ENCODE results near the gene TMEM209. TPM values are rescaled to one million over a fixed set of nuclear protein-coding genes. Genes with fewer than 3 reads are reported as not detected.

The TMEM209 gene
- total RNA-seq, 2 experiments from 2014 or later = 40.2 to 43.4 TPM

DNA sequence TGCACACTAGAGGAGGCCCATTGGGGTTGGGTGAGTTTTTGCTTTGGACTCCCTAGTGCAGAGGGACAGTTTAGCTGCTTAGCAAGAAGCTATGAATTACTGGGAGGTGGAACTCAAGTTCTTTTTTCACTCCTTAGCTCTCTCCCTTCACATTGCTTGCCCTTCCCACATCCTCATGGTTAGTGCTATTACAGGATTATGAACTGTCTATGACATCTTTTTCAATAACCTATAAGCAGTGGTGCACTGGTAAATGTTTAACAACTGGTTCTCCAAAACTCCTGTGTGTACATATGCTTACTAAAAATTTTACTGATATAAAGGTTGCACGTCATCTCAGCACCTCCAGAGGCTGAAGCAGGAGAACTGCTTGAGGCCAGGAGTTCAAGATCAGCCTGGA lies 8.6 kb upstream of the TMEM209 start:
- H3K4me1 Mint-ChIP-seq (ENCODE audit: low read depth) = no peaks in the 10 kb centered on the region
- H3K27ac Mint-ChIP-seq = no peak overlapping the region
- no peak for DNase-seq
- H3K4me3 Mint-ChIP-seq = no peak overlapping the region
- POLR2A ChIA-PET = no interaction called here
- CTCF ChIA-PET = no interaction called here
- no peak for ATAC-seq
- H3K27me3 Mint-ChIP-seq (ENCODE audit: low read depth) = peaks cover 4% of the 10 kb centered on the region
- no peaks in the 10 kb centered on the region for H3K9me3 Mint-ChIP-seq (ENCODE audit: insufficient read depth)
- no peaks in the 10 kb centered on the region for H3K36me3 Mint-ChIP-seq (ENCODE audit: low read depth)

GRCh38 chr7:130210181-130210935 lies 5.2 kb upstream of the TMEM209 start:
- H3K4me3 Mint-ChIP-seq = no peak overlapping the region
- ATAC-seq = no peak
- peaks cover 7% of the 10 kb centered on the region for H3K27me3 Mint-ChIP-seq (ENCODE audit: low read depth)
- ChIA-PET POLR2A (no interaction called here), CTCF (interaction anchor here (1.3 kb wide), 1 partner anchor 138 kb away, joined by 3 read pairs; no protein-coding TSS in a partner anchor)
- peaks cover 6% of the 10 kb centered on the region for H3K4me1 Mint-ChIP-seq (ENCODE audit: low read depth)
- H3K9me3 Mint-ChIP-seq (ENCODE audit: insufficient read depth) = no peaks in the 10 kb centered on the region
- no peaks in the 10 kb centered on the region for H3K36me3 Mint-ChIP-seq (ENCODE audit: low read depth)
- DNase-seq = no peak
- H3K27ac Mint-ChIP-seq = no peak overlapping the region

DNA sequence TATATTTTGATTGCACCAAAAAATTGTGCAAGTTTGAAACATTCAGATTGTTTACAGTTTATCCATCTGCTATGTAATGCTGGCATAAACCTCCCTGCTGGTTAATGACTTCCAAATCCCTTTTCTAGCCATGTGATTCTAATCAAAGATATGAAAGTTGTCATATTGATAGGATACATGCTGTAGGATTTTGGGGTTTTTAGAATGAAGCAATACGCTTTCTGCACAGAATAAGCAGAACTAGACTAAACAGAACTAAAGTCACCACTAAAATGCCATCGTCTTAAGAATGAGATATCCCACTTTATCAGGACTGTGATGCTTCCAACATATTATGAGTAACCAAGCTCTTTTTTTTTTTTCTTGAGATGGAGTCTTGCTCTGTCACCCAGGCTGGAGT lies 3.3 kb upstream of the TMEM209 start:
- no peaks in the 10 kb centered on the region for H3K9me3 Mint-ChIP-seq (ENCODE audit: insufficient read depth)
- no peak overlapping the region for H3K27ac Mint-ChIP-seq
- CTCF ChIA-PET = no interaction called here
- H3K4me1 Mint-ChIP-seq (ENCODE audit: low read depth) = peaks cover 20% of the 10 kb centered on the region
- H3K4me3 Mint-ChIP-seq = no peak overlapping the region
- ATAC-seq (no peak), DNase-seq (no peak)
- peaks cover 4% of the 10 kb centered on the region for H3K27me3 Mint-ChIP-seq (ENCODE audit: low read depth)
- H3K36me3 Mint-ChIP-seq (ENCODE audit: low read depth) = peaks cover 9% of the 10 kb centered on the region
- POLR2A ChIA-PET = no interaction called here

DNA sequence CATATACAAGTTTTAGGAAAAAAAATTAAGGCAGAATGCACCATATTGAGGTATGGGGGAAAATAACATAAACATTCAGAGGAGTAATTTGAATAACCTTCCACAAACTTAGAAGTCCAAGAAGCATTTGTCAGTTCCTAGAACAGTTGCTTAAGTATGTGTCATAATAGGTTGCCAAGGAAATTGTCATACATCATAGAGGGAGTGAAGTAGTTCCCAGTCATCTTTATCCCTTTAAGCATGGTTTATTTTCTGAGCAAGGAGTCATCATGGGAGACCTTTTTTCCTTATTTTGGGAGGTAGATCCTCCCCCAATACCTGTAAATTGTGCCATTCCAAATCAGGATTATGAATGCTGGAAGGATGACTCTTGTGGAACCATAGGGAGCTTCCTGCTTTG lies 2.4 kb upstream of the TMEM209 start, which contains the start of gene SSMEM1:
Gene SSMEM1, plus strand, starts transcription at position 219 of the 400 bp plus-strand sequence. Its CDS starts 51 bp downstream, at position 270.
- Mint-ChIP-seq H3K27me3 (ENCODE audit: low read depth) (peaks cover 4% of the 10 kb centered on the region), H3K27ac (no peak within 1 kb of the TSS), H3K4me1 (ENCODE audit: low read depth) (peaks cover 25% of the 10 kb centered on the region), H3K9me3 (ENCODE audit: insufficient read depth) (no peaks in the 10 kb centered on the region), H3K36me3 (ENCODE audit: low read depth) (peaks cover 15% of the 10 kb centered on the region), H3K4me3 (no peak within 1 kb of the TSS)
- ATAC-seq = no peak
- CTCF ChIA-PET = no interaction called here
- DNase-seq = no peak
- POLR2A ChIA-PET = no interaction called here

GRCh38 chr7:130207033-130207432 lies 1.8 kb upstream of the TMEM209 start:
- Mint-ChIP-seq H3K27me3 (ENCODE audit: low read depth) (peaks cover 4% of the 10 kb centered on the region), H3K4me1 (ENCODE audit: low read depth) (peaks cover 28% of the 10 kb centered on the region), H3K27ac (no peak overlapping the region), H3K9me3 (ENCODE audit: insufficient read depth) (no peaks in the 10 kb centered on the region), H3K4me3 (no peak overlapping the region), H3K36me3 (ENCODE audit: low read depth) (peaks cover 19% of the 10 kb centered on the region)
- ChIA-PET CTCF (interaction anchor here (1.0 kb wide), 1 partner anchor 551 kb away, joined by 5 read pairs; no protein-coding TSS in a partner anchor), POLR2A (no interaction called here)
- DNase-seq (no peak), ATAC-seq (no peak)

DNA sequence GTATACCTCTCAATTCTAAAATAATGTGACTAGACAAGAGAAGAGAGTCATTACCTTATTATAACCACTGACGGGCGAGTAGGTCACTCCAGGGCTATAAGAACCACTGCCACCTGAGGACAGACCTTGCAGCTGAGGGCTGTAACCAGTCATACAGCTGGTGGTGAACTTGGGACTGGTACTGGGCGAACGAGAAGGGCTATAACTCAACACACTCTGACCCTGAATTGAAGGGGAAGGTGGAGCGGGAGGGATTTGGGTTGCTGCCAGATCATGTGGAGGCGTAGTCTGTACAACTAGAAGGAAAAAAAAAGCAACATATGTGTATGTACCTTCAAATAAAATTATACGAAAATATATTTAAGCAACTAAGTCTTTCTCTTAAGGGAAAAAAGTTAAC lies 3.4 kb downstream of the TMEM209 start:
- Mint-ChIP-seq H3K36me3 (ENCODE audit: low read depth) (peaks cover 52% of the 10 kb centered on the region), H3K4me1 (ENCODE audit: low read depth) (peaks cover 34% of the 10 kb centered on the region), H3K27me3 (ENCODE audit: low read depth) (no peaks in the 10 kb centered on the region), H3K9me3 (ENCODE audit: insufficient read depth) (no peaks in the 10 kb centered on the region), H3K27ac (no peak overlapping the region), H3K4me3 (no peak overlapping the region)
- ATAC-seq (no peak), DNase-seq (no peak)
- CTCF ChIA-PET = no interaction called here
- POLR2A ChIA-PET = no interaction called here

DNA sequence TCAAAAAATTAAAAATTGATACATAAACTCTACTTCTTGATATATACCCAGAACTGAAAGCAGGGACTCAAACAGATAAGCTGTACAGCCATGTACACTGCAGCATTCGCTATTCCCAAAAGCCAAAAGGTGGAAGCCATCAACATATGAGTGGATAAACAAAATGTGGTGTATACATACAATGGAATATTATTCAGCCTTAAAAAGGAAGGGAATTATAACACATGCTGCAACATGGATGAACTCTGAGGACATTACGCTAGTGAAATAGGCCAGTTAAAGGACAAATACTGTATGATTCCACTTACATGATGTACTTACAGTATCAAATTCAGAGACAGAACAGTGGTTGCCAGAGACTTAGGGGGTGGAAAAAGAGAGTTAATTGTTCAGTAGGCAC lies 8.1 kb downstream of the TMEM209 start:
- POLR2A ChIA-PET = no interaction called here
- H3K9me3 Mint-ChIP-seq (ENCODE audit: insufficient read depth) = no peaks in the 10 kb centered on the region
- H3K27ac Mint-ChIP-seq = no peak overlapping the region
- no peak overlapping the region for H3K4me3 Mint-ChIP-seq
- peaks cover 6% of the 10 kb centered on the region for H3K4me1 Mint-ChIP-seq (ENCODE audit: low read depth)
- H3K36me3 Mint-ChIP-seq (ENCODE audit: low read depth) = peaks cover 54% of the 10 kb centered on the region
- CTCF ChIA-PET = interaction anchor here (1.8 kb wide), 1 partner anchor 124 kb away, joined by 5 read pairs; no protein-coding TSS in a partner anchor
- H3K27me3 Mint-ChIP-seq (ENCODE audit: low read depth) = no peaks in the 10 kb centered on the region
- DNase-seq = no peak
- ATAC-seq = no peak

- H3K27ac Mint-ChIP-seq = no peak overlapping the region
- no peaks in the 10 kb centered on the region for H3K9me3 Mint-ChIP-seq (ENCODE audit: insufficient read depth)
- no peak for ATAC-seq
- no peaks in the 10 kb centered on the region for H3K27me3 Mint-ChIP-seq (ENCODE audit: low read depth)
- peaks cover 6% of the 10 kb centered on the region for H3K4me1 Mint-ChIP-seq (ENCODE audit: low read depth)
- no peak for DNase-seq
- ChIA-PET CTCF (no interaction called here), POLR2A (no interaction called here)
- H3K4me3 Mint-ChIP-seq = no peak overlapping the region
- H3K36me3 Mint-ChIP-seq (ENCODE audit: low read depth) = peaks cover 53% of the 10 kb centered on the region
Observed at GRCh38 chr7:130196476-130196875, 8.7 kb downstream of the TMEM209 start.

DNA sequence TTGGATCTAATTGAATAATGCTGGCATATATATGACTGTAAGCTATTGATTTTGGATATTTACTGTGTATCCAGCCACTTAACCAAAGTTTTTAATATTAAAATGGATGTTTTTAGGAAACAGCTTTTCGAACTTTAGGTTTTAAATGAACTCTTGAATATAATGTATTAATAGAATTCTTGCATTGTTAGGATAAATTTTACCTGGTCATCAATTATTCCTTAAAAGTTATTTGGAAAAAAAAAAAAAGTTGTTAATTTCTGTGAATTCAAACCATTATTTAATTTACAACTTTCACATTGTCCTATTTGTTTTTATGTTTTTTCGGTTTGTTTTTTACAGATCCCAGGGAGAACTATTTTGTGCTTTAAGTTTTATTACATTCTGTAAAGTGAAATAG lies 9.8 kb downstream of the TMEM209 start:
- POLR2A ChIA-PET = interaction anchor here (4.0 kb wide), 1 partner anchor 10 kb away, joined by 22 read pairs; the partner anchor contains the start of gene TMEM209
- CTCF ChIA-PET = interaction anchor here (0.6 kb wide), 1 partner anchor 10 kb away, joined by 3 read pairs; the partner anchor contains the start of gene TMEM209
- no peak overlapping the region for H3K27ac Mint-ChIP-seq

GRCh38 chr7:130191791-130192190 lies 13.4 kb downstream of the TMEM209 start:
- no peaks in the 10 kb centered on the region for H3K27me3 Mint-ChIP-seq (ENCODE audit: low read depth)
- H3K9me3 Mint-ChIP-seq (ENCODE audit: insufficient read depth) = no peaks in the 10 kb centered on the region
- CTCF ChIA-PET = interaction anchor here (0.8 to 1.3 kb wide), 2 partner anchors 9 to 13 kb away, joined by 3 to 6 read pairs; partner anchors contain the start of gene TMEM209
- peaks cover 3% of the 10 kb centered on the region for H3K4me1 Mint-ChIP-seq (ENCODE audit: low read depth)
- no peak overlapping the region for H3K27ac Mint-ChIP-seq
- H3K4me3 Mint-ChIP-seq = no peak overlapping the region
- ATAC-seq = no peak
- POLR2A ChIA-PET = interaction anchor here (4.0 kb wide), 1 partner anchor 13 kb away, joined by 22 read pairs; the partner anchor contains the start of gene TMEM209
- DNase-seq = no peak
- H3K36me3 Mint-ChIP-seq (ENCODE audit: low read depth) = peaks cover 50% of the 10 kb centered on the region

More for the DNA sequence above, 9.8 kb downstream of the TMEM209 start:
- H3K9me3 Mint-ChIP-seq (ENCODE audit: insufficient read depth) = no peaks in the 10 kb centered on the region
- ATAC-seq = no peak
- DNase-seq = no peak
- H3K4me3 Mint-ChIP-seq = no peak overlapping the region
- H3K27me3 Mint-ChIP-seq (ENCODE audit: low read depth) = no peaks in the 10 kb centered on the region
- H3K4me1 Mint-ChIP-seq (ENCODE audit: low read depth) = peaks cover 3% of the 10 kb centered on the region
- peaks cover 51% of the 10 kb centered on the region for H3K36me3 Mint-ChIP-seq (ENCODE audit: low read depth)

DNA sequence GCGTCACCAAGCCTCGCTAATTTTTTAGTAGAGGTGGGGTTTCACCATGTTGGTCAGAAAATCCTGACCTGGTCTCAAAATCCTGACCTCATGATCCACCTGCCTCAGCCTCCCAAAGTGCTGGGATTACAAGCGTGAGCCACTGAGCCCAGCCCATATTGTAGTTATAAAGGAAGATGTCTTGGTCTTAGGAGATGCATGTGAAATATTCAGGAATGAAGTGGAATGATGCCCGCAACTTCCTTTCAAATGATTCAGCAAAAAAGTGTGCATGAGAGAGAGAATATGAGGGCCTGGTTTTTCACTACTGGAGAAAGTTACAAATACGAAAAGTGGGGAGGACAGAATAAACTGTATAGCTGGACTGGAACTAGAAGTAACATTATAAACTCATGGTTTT lies 15.9 kb downstream of the TMEM209 start:
- Mint-ChIP-seq H3K9me3 (ENCODE audit: insufficient read depth) (no peaks in the 10 kb centered on the region), H3K4me3 (no peak overlapping the region), H3K27me3 (ENCODE audit: low read depth) (no peaks in the 10 kb centered on the region), H3K27ac (no peak overlapping the region), H3K36me3 (ENCODE audit: low read depth) (peaks cover 46% of the 10 kb centered on the region), H3K4me1 (ENCODE audit: low read depth) (peaks cover 3% of the 10 kb centered on the region)
- DNase-seq (no peak), ATAC-seq (no peak)
- CTCF ChIA-PET = no interaction called here
- POLR2A ChIA-PET = interaction anchor here (2.6 kb wide), 1 partner anchor 16 kb away, joined by 11 read pairs; the partner anchor contains the start of gene TMEM209

DNA sequence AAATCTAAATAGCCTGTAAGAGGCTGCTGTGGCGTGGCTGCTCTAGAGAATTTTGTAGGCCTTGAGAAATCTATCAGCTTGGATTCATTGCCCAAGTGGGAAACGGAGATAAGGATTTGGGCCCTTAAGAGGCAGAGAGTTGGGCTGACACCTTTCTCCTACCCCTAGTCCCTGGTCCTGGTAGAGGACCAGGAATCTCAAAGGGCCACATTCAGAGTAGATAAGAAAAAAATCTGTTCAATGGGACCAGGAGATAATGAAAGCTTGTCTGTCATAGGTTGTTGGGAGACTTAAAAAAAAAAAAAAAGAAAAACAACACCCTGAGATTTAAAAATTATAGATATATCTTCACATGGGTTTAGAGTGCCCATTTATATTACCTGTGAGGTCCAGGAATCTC lies 17.8 kb downstream of the TMEM209 start:
- POLR2A ChIA-PET = interaction anchor here (1.4 kb wide), 1 partner anchor 17 kb away, joined by 5 read pairs; no protein-coding TSS in a partner anchor
- ATAC-seq (no peak), DNase-seq (no peak)
- peaks cover 49% of the 10 kb centered on the region for H3K36me3 Mint-ChIP-seq (ENCODE audit: low read depth)
- no peaks in the 10 kb centered on the region for H3K27me3 Mint-ChIP-seq (ENCODE audit: low read depth)
- peaks cover 4% of the 10 kb centered on the region for H3K4me1 Mint-ChIP-seq (ENCODE audit: low read depth)
- CTCF ChIA-PET = no interaction called here
- H3K27ac Mint-ChIP-seq = no peak overlapping the region
- H3K4me3 Mint-ChIP-seq = no peak overlapping the region
- H3K9me3 Mint-ChIP-seq (ENCODE audit: insufficient read depth) = no peaks in the 10 kb centered on the region

All from activated CD8-positive, alpha-beta T cell treated with anti-CD3 and anti-CD28 coated beads, Interleukin-2, amount 10 ng/mL, durations not matched to agents 7 days and 5 days (primary cell).